ENCODE data around the gene TTLL12. TPM values are rescaled to one million over a fixed set of nuclear protein-coding genes. Genes with fewer than 3 reads are reported as not detected.

Gene TTLL12
- total RNA-seq, 2 donors from 2014 or later: 13.9 to 16.0 TPM

GRCh38 chr22:43180670-43181069, 6.3 kb downstream of the TTLL12 start:
- intact Hi-C loops (cut with DNase I): no loop called here
- DNase-seq (ENCODE audit: low spot score): no peak

DNA sequence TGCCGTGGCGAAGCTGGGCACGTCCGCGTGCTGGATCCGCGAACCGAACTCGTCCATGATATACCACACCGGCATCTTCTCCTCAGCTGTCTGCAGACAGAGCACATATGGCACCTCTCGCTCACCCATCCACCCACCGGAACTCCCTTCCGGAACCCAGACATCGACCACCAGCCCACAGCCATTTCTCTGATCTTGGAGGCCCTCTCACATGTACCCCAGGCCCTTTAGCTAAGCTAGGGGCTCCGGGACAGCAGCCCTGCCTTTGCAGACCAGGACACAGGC, 7.1 kb downstream of the TTLL12 start:
- intact Hi-C loops (cut with DNase I): no loop called here
- DNase-seq (ENCODE audit: low spot score): no peak

- no peak for DNase-seq (ENCODE audit: low spot score)
- intact Hi-C loops (cut with DNase I): no loop called here
Measured at GRCh38 chr22:43179146-43179910, 7.6 kb downstream of the TTLL12 start.

DNA sequence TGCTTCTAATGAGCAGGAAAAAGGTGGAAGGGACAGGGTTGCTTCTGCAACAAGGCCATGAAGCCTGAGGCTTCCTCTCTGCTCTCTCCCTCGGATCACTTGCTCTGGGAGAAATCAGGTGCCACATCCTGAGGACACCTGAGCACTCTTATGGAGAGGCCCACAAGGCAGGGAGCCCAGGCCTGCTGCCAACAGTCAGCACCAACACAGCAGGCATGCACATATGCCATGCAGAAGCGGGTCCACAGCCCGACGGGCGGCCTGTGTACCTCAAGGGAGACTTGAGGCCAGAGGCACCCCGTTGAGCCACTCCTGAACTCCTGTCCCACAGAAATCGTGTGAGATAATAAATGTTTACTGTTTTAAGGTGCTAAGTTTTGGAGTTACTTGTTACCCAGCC, 9.5 kb downstream of the TTLL12 start:
- intact Hi-C loops (cut with DNase I): no loop called here
- DNase-seq (ENCODE audit: low spot score): no peak

- intact Hi-C loops (cut with DNase I): no loop called here
Measured at GRCh38 chr22:43176090-43176489, 10.8 kb downstream of the TTLL12 start.

DNA sequence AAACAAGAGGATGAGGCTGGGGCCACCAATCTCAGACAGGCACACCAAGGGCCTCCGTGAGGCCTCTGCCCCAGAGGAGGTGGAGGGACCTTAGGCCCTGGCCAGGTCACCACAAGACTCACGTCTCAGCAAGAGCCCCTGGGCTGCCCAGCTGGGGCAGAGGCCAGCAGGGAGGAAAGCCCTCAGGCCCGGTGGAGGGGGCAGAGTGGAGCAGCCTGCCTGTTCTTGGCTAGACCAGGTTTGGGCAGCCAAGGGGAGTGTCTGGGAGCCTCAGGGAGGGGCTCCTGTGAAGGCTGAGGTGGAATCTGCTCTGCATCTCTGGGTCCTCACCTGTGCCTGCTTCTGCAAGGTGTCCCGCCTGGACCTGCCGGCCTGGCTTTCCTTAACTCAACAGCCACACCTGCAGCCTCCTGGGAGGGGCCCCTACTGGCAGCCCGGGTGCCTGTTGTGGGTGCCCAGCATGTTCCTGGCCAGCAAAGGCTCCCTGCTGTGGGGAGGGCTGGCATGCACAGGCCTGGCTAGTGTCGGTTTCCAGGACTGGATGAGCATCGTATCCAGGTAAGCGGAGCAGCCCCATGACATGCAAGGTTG, 11.9 kb downstream of the TTLL12 start:
- peak; percentile 59 for DNase-seq (ENCODE audit: low spot score)
- intact Hi-C loops (cut with DNase I): no loop called here

More at GRCh38 chr22:43176090-43176489, 10.8 kb downstream of the TTLL12 start:
- DNase-seq (ENCODE audit: low spot score): no peak

DNA sequence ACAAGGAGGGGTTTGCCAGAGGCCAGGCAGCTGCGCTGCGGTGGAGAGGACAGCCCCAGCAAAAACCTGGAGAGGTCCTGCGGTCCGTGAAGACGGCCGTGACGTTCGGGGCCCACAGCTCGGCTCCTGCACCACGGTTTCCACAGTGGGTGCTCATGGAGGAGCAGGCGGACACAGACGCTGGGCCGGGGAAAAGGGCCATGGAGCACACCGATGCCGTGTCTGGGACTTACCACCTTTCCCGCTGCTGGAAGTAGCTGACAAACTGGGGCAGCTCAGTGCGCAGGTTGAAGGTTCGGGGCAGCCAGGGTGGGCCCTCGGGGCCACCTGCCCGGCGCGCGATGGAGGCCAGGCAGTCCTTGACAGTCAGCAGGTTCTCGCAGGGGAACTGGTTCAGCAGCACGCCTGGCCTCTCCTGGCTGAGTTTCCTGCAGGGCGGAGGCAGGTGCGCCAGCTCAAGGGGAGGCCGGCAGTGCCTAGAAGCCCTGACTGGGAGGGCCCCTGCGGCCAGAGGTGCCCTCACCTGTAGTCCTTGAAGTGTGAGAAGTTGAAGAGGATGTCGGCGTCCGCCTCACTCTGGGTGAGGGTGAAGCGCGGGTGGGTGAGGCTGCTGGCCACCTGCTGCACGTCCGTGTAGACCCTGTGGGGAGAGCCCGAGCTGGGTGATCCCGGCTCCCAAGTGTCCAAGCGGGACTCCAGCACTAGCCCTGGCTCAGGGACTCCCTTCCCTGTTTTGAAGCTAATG, 12.8 kb downstream of the TTLL12 start:
- intact Hi-C loops (cut with DNase I): no loop called here
- no peak for DNase-seq (ENCODE audit: low spot score)

- DNase-seq (ENCODE audit: low spot score): no peak
- intact Hi-C loops (cut with DNase I): no loop called here
Measured at GRCh38 chr22:43173566-43173965, 13.4 kb downstream of the TTLL12 start.

GRCh38 chr22:43172191-43172590, 14.7 kb downstream of the TTLL12 start:
- DNase-seq (ENCODE audit: low spot score): no peak
- intact Hi-C loops (cut with DNase I): no loop called here

- intact Hi-C loops (cut with DNase I): no loop called here
- DNase-seq (ENCODE audit: low spot score): no peak
Measured at GRCh38 chr22:43171607-43172006, 15.3 kb downstream of the TTLL12 start.

DNA sequence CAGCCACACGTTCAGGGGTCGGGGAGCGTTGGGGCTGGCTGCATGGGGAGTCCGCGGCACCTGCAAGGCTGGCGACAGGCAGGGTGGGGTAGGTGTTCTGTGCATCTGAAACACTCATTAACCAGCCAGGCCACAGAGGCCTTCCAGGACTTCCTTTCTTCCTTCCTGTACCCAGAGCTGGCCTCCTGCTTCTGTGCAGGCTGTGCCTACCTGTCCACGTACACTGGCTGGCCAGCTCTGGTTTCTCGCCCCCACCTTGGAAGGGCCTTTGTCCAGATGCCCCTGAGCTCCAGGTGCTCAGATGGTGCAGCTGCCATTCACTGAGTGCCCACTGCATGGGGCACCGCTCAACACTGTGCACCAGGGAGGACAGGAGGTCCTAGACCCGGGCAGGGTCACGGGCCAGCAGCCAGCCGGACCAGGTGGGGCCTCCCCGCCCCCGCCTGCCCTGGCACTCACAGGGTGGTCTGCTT, 15.9 kb downstream of the TTLL12 start:
- intact Hi-C loops (cut with DNase I): no loop called here
- DNase-seq (ENCODE audit: low spot score): peak; percentile 70

DNA sequence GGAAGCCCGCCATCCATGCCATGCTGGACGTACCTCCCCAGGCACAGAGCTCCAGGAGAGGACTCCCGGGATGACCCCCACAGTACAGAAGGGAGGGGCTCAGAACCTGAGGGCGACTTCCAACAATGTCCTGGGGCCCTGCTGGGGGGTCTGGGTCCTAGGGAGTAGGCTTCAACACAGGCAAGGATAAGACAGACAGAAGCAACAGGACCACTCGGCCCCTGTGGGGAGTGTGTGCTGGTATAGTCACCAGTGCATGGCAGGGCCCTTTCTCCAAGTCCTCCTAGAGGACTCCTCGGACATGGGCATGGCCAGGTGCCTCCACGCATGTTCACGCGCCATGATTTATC, 16.8 kb downstream of the TTLL12 start:
- no peak for DNase-seq (ENCODE audit: low spot score)
- intact Hi-C loops (cut with DNase I): no loop called here

DNA sequence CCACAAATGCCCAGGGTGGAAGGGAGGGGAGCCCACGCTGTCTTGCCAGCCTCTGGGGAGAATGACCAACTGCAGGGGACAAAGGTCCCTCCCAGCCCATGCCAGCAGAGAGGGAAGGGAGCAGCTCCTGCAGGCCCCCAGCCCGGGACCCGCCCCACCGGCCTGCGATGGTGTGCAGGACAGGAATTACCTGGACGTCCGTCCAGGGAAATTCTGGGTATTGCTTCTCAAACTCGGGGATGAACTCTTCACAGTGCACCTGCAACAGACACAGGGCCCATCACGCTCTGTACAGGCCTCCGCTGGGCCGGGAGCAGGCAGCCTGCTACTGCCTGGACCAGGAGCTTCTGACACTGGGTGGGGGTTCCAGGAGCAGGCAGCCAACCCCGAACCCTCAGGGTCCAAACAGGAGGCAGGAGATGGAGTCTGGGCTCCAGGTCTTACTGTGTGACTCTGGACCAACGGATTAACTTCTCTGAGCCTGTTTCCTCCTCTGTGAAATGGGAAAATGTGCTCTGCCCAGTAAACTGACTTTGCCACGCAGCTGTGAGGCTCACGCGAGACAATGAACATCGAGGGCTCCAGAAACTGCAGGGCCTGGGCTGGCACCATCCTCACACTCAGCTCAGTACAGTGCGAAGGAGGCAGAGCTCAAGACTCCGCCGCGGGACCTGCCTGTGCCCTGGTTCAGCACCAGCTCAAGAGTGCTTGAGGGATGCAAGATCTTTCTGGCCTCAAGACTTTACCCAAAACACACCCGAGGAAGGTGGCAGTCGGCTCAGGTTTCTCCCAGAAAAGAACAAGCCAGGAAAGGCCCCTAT, 17.4 kb downstream of the TTLL12 start:
- intact Hi-C loops (cut with DNase I): no loop called here
- no peak for DNase-seq (ENCODE audit: low spot score)

DNA sequence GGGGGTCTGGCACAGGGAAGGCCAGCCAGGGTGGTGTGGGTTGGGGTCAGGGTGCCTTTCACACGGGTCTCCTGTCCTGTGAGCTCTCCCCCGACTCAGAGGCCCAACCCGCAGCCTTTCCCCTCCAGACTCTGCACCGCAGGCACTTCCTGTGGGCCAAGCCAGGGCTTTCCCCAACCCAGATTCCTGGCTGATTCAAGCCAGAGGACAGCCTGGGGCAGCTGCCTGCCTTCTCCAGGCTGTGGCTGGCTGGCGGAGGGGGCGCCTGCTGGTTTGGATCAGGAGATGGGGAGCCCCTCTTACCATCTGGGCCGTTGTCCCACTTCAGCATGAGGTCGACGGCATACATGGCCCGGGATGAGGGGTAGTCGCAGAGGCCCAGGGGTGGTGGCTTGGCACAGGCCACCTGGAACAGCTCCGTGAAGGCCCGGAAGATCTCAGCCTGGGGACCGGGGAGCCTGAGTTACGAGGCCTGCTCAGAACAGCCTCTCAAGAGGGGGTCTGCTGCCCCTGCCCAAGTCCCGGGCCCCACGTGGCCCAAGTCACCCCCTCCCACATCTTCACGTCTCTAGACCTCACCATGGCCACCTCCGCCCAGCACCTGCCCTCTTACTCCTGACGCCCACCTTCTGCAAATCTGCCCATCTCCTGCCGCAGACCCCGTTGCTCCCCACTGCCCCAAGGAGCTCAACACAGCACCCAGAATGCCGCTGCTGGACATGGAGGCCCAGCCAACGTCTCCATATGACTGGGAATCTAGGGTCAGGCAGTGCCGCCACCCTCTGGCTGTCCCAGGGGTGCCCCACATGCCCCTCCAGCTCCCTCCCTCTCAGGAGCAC, 18.2 kb downstream of the TTLL12 start:
- intact Hi-C loops (cut with DNase I): no loop called here
- no peak for DNase-seq (ENCODE audit: low spot score)

DNA sequence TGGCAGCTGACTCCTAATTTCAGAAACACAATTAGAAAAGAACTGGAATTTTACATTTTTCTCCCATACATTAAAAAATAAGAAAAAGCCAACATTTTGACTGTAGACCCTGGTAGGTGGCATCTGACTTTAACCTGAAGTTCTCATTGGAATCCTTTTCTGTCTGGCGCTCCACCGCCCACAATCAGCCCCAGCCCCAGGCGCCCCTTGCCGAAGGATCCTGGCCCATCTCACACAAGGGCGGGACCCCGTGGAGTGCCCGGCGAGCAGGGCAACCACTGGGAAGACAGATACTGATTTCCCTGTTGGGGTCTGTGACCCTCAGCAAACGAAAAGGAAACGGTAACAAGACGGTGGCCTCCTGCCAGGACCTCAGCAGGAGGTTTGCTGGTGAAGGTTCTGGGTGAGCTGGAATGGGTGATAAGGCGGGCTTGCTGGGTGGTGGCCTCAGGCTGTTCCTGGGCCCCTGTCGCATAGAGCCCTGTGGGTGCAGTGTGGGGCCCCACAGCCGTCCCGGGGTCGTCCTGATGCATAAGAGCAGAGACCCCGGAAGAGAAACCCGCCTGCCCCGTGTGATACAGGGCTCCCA, 19.8 kb downstream of the TTLL12 start:
- intact Hi-C loops (cut with DNase I): no loop called here
- no peak for DNase-seq (ENCODE audit: low spot score)

DNA sequence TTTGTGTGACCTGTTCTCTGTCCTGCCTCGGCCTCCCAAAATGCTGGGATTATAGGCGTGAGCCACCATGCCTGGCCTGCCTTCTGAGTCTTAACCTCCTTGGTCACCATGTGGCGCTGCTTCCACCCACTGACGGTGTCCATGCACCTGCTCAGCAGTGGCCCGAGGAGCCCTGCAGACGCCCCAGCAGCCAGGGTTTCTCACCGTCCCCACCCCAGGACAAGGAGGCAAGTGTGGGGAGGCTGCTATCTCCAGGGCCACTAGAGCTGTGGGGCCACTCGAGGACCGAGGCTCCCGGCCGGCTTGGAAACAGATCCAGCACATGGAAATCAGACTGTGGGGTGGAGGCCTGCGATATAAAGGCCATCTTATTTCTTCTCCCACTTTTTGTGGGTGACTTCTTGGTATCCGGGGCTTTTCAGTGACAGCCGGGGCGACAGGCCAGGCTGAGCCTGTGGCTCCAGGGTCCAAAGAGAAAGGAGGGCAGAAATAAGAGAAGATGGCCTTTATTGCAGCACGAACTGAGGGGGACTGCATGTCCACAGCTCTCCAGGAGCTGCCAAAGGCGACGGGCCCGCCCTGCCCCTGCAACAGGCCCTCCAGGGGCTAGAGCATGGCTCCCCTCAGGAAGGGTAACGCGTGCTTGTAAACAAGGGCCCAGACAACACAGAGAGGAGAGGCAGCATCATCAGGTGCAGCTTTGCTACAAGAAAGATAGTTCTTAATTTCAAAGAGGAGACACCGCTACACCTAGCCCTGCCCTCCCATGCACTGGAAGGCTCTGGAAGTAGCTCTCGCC, 20.6 kb downstream of the TTLL12 start:
- no peak for DNase-seq (ENCODE audit: low spot score)
- intact Hi-C loops (cut with DNase I): no loop called here

DNA sequence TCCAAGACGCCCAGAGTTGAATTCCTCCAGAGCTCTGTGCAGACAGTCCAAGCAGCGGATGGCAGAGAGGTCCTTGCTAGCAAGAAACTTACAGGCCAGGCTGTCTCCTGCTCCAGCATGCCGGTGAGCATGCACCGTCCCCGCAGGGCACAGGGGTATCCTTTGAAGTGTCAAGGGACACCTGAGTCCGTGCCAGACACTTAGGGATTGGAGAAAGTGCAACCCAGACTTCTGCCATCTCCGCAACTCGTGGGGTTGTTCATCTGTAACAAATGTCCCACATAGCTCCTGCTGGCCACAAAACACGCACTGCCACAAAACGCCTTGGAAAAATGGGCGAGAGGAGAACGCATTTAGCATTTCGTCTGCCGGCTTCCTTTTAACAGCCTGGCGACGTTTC, 22.3 kb downstream of the TTLL12 start:
- intact Hi-C loops (cut with DNase I): no loop called here
- no peak for DNase-seq (ENCODE audit: low spot score)

DNA sequence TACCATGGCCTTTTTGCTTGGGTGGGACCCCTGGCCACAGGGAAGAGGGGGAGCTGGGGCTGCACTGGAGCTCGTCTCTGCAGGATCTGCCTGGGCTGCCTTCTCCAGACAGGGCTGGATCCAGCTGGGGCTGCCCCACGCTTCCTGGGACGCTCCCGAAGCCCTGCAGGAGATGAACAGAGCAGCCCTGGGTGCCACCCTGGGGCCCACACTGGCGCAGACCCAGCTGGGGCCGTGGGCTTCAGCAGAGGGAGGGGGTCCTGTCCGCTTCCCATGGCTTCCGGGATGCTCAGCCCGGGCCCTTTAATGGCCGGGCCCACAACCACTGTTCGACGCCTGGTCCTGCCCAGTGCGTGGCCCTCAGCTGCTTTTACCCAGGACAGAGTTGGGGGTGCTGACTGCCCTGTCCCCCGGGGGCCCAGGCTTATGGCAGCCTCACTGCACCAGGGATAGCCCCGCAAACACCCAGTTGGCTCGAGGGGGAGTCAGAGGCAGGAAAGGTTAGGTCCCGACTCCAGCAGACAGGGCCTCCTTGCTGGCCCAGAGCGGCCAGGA, 23.6 kb downstream of the TTLL12 start:
- intact Hi-C loops (cut with DNase I): no loop called here

More for the DNA sequence above, 23.6 kb downstream of the TTLL12 start:
- no peak for DNase-seq (ENCODE audit: low spot score)
